Stimulated activated CD8-positive, alpha-beta memory T cell treated with anti-CD3 and anti-CD28 coated beads, Interleukin-2, amount 100 ng/mL, for 48 hours (primary cell): ENCODE data around the gene EIF4E2.

Source experiments
- DNase-seq, 2 donors: peaks; one replicate each; pipeline ENCODE4 v3.0.0-alpha.2; 2020; ENCODE audit warnings: low read depth in 2 of 2

Gene EIF4E2

GRCh38 chr2:232550354-232551249 is at the start of gene EIF4E2, which contains the start of gene TIGD1:
EIF4E2 (plus strand) TSS chr2:232550689; CDS start chr2:232550725, 36 bp downstream.
TIGD1 (minus strand) TSS chr2:232550557; CDS start chr2:232549882, 675 bp downstream.
- DNase-seq: peak; percentile 88

GRCh38 chr2:232501331-232501771 is 49.1 kb upstream of the EIF4E2 start:
- no peak for DNase-seq

GRCh38 chr2:232501794-232502390 is 48.6 kb upstream of the EIF4E2 start:
- DNase-seq: no peak

- DNase-seq: no peak
These were observed 48.0 kb upstream of the EIF4E2 start for GRCh38 chr2:232502511-232502910.

GRCh38 chr2:232502911-232503808 is 47.3 kb upstream of the EIF4E2 start:
- DNase-seq: peak in 1 of 2 donors; percentile 25

- DNase-seq: no peak
These were observed 46.6 kb upstream of the EIF4E2 start for GRCh38 chr2:232503809-232504323.

GRCh38 chr2:232504438-232504837 is 46.1 kb upstream of the EIF4E2 start:
- DNase-seq: no peak

GRCh38 chr2:232505856-232506255 is 44.6 kb upstream of the EIF4E2 start:
- no peak for DNase-seq

GRCh38 chr2:232506709-232507108 is 43.8 kb upstream of the EIF4E2 start:
- DNase-seq: no peak

- DNase-seq: no peak
These were observed 42.2 kb upstream of the EIF4E2 start for GRCh38 chr2:232508251-232508650.

GRCh38 chr2:232511336-232511890 is 39.1 kb upstream of the EIF4E2 start:
- DNase-seq: no peak

GRCh38 chr2:232512602-232513001 is 37.9 kb upstream of the EIF4E2 start:
- no peak for DNase-seq

GRCh38 chr2:232513353-232513752 is 37.1 kb upstream of the EIF4E2 start:
- no peak for DNase-seq

- DNase-seq: no peak
These were observed 34.9 kb upstream of the EIF4E2 start for GRCh38 chr2:232515639-232516038.

GRCh38 chr2:232516551-232516950 is 33.9 kb upstream of the EIF4E2 start:
- no peak for DNase-seq

- DNase-seq: no peak
These were observed 31.6 kb upstream of the EIF4E2 start for GRCh38 chr2:232518844-232519243.

- no peak for DNase-seq
These were observed 30.7 kb upstream of the EIF4E2 start, which contains the start of gene PRSS56 for GRCh38 chr2:232519581-232520438. PRSS56 (plus strand) TSS chr2:232520388; CDS start chr2:232520599, 211 bp downstream.

- DNase-seq: no peak
These were observed 30.0 kb upstream of the EIF4E2 start for GRCh38 chr2:232520489-232520888.

- DNase-seq: no peak
These were observed 29.4 kb upstream of the EIF4E2 start for GRCh38 chr2:232521098-232521497.

- peak; percentile 46 to 53 for DNase-seq
These were observed 28.4 kb upstream of the EIF4E2 start for GRCh38 chr2:232521959-232522622.
